OCI-LY3 (cell line): ENCODE measurements around the gene AP3B2.
"Not testable (repeated sequence)": the region's sequence is repeated elsewhere in the genome, so short reads cannot be mapped to it uniquely, and the experiment has no call there.

ENCODE experiments used
- H2AFZ ChIP-seq: fragments of 200-600, 300-600 bp; shearing (Covaris generic); 2 replicates; pipeline ENCODE4 v1.6.0; 2014; ENCODE audit warnings: antibody characterized with exemption, low read depth, low read length
- H3K27ac ChIP-seq: fragments of 200-600, 300-600 bp; sonication (generic); 2 replicates; pipeline ENCODE4 v1.5.1; 2014; ENCODE audit warnings: mild to moderate bottlenecking, low read length, moderate library complexity, mixed read lengths
- H3K27me3 ChIP-seq: fragments of 200-600, 300-600 bp; sonication (generic); 2 replicates; pipeline ENCODE4 v1.6.1; 2014; ENCODE audit warnings: low read depth, low read length, mixed read lengths
- H3K36me3 ChIP-seq: fragments of 200-600, 300-600 bp; sonication (generic); replicated peaks from 2 replicates; pipeline ENCODE3; 2014; ENCODE audit warnings: low read depth, low read length, mixed read lengths
- H3K4me1 ChIP-seq: fragments of 300-600, 200-600 bp; sonication (generic); 2 replicates; pipeline ENCODE4 v1.6.1; 2014; ENCODE audit warnings: low read length, mixed read lengths
- H3K4me2 ChIP-seq: fragments of 200-600, 300-600 bp; sonication (generic); 2 replicates; pipeline ENCODE4 v1.6.1; 2014; ENCODE audit warnings: low read length, mixed read lengths
- H3K4me3 ChIP-seq: fragments of 300-600, 200-600 bp; sonication (generic); 2 replicates; pipeline ENCODE4 v1.5.1; 2014; ENCODE audit warnings: antibody characterized with exemption, mild to moderate bottlenecking, low read length, moderate library complexity
- H3K79me2 ChIP-seq: fragments of 300-600, 200-600 bp; shearing (Covaris generic); 2 replicates; pipeline ENCODE4 v1.6.1; 2014; ENCODE audit warnings: mild to moderate bottlenecking, low read length, mixed read lengths
- H3K9ac ChIP-seq: fragments of 300-600, 200-600 bp; shearing (Covaris generic); 2 replicates; pipeline ENCODE4 v1.6.0; 2014; ENCODE audit warnings: mild to moderate bottlenecking, low read length, moderate library complexity
- H3K9me3 ChIP-seq: fragments of 200-600, 300-600 bp; shearing (Covaris generic); 2 replicates; pipeline ENCODE4 v1.6.1; 2014; ENCODE audit warnings: low read length, mixed read lengths; ENCODE audit not compliant: insufficient read depth
- H4K20me1 ChIP-seq: fragments of 200-600, 300-600 bp; sonication (generic); 2 replicates; pipeline ENCODE4 v1.6.1; 2016; ENCODE audit warnings: low read length, mixed read lengths; ENCODE audit not compliant: insufficient read depth
- EZH2phosphoT487 ChIP-seq: fragments of 200-600 bp; shearing (Covaris generic); IDR thresholded peaks from 2 replicates; pipeline ENCODE4 v1.6.1; 2018; ENCODE audit warnings: antibody characterized with exemption, mixed run types, low read depth
- TF ChIP-seq, protein P1 (sequence below): fragments of 200-600, 300-600 bp; sonication (generic); IDR thresholded peaks from 2 replicates; pipeline ENCODE4 v1.5.1; 2014; ENCODE audit warnings: antibody characterized with exemption, low read length, low read depth

The AP3B2 gene

DNA sequence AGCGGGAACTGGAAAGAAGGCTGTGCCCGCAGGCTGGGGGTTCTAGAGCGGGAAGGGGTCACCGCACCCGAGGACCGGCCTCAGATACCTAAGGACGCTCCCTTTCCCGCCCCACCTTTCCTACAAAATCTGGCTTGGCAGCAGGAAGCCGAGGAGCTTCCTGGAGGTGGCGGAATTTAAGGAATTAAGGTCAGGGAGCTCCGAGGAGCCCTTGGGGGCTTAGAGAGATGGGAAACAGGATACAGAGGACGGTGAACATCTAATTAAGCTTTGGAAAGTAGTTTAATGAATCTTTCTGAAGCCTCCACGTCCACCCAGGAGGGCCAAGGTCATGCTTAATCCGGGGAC, 507 bp upstream of the AP3B2 start:
- TF ChIP-seq, protein P1, sequence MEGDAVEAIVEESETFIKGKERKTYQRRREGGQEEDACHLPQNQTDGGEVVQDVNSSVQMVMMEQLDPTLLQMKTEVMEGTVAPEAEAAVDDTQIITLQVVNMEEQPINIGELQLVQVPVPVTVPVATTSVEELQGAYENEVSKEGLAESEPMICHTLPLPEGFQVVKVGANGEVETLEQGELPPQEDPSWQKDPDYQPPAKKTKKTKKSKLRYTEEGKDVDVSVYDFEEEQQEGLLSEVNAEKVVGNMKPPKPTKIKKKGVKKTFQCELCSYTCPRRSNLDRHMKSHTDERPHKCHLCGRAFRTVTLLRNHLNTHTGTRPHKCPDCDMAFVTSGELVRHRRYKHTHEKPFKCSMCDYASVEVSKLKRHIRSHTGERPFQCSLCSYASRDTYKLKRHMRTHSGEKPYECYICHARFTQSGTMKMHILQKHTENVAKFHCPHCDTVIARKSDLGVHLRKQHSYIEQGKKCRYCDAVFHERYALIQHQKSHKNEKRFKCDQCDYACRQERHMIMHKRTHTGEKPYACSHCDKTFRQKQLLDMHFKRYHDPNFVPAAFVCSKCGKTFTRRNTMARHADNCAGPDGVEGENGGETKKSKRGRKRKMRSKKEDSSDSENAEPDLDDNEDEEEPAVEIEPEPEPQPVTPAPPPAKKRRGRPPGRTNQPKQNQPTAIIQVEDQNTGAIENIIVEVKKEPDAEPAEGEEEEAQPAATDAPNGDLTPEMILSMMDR, result no peak
- no peak for TF ChIP-seq EZH2phosphoT487
- H3K4me2 ChIP-seq, result peak overlapping the region; percentile 87
- no peak overlapping the region for H2AFZ ChIP-seq
- peak overlapping the region; percentile 92 for H3K4me3 ChIP-seq
- H3K27me3 ChIP-seq, result no peaks in the 10 kb centered on the region
- H3K27ac ChIP-seq, result no peak overlapping the region
- no peaks in the 10 kb centered on the region for H3K9me3 ChIP-seq
- no peaks in the 10 kb centered on the region for H3K36me3 ChIP-seq
- H3K4me1 ChIP-seq, result peaks cover 18% of the 10 kb centered on the region
- H3K79me2 ChIP-seq, result no peaks in the 10 kb centered on the region
- no peaks in the 10 kb centered on the region; the same call in 1 of the 2 replicates for H4K20me1 ChIP-seq
- H3K9ac ChIP-seq, result no peak overlapping the region

DNA sequence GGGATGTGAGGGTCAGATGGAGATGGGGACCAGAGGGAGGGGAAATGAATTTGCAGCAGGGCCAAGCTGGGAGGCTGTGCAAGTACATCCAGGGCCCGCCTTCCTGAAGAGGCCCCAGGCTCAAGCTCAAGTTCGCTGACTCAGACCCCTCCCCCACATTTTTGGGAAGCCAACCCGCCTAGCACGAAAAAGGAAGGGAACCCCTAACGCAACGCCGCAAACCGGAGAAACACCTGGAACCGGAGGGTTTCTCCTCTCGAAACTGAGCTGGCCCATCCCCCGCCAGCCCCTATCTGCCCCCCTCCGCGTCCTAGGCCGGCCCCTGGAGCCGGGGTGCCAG, 624 bp downstream of the AP3B2 start:
- Histone ChIP-seq H3K27me3 (no peaks in the 10 kb centered on the region), H2AFZ (peak overlapping the region; percentile 47; the same call in 1 of the 2 replicates), H3K9ac (peak overlapping the region; percentile 49; the same call in 1 of the 2 replicates), H3K4me1 (peaks cover 18% of the 10 kb centered on the region), H4K20me1 (no peaks in the 10 kb centered on the region; the same call in 1 of the 2 replicates), H3K27ac (no peak overlapping the region), H3K9me3 (no peaks in the 10 kb centered on the region), H3K4me3 (peak overlapping the region; percentile 92), H3K36me3 (no peaks in the 10 kb centered on the region), H3K4me2 (peak overlapping the region; percentile 81), H3K79me2 (no peaks in the 10 kb centered on the region)
- TF ChIP-seq EZH2phosphoT487, result no peak
- TF ChIP-seq, protein P1, result no peak

DNA sequence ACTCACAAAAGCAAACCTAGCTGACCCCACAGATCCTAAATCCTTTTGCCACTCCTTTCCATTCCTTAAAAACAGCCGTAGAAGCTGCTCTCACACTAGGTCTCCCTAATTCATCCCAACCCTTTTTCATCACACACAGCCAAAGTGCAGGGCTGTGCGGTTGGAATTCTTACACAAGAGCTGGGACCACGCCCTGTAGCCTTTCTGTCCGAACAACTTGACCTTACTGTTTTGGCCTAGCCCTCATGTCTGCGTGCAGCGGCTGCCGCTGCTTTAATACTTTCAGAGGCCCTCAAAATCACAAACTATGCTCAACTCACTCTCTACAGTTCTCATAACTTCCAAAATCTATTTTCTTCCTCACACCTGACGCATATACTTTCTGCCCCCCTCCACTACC, 3.8 kb downstream of the AP3B2 start:
- not testable (repeated sequence) for H3K4me2 ChIP-seq, H3K9ac ChIP-seq, H3K27ac ChIP-seq, H3K27me3 ChIP-seq, H3K4me1 ChIP-seq, H3K79me2 ChIP-seq, H3K4me3 ChIP-seq, H2AFZ ChIP-seq, H4K20me1 ChIP-seq, H3K36me3 ChIP-seq, H3K9me3 ChIP-seq

DNA sequence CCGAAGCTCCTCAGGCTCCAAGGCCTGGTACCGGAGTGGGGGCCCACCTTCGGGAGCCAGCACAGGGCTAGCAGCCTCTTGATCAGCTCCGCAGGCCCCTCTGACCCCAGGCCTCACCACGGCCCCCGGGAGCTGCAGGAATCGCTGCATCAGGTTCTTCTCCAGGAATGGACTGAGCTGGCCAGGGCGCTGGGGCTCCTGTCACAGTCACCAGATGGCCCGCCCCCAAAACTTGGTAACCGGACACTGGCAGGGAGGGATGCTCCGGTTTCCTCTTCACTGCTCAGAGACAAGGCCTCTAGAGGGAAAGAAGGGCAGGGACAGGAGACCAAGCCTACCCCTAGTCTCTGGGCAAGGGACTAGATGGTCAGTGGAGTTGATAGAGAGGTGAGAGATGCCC, 9.9 kb downstream of the AP3B2 start:
- Histone ChIP-seq H3K79me2 (no peaks in the 10 kb centered on the region), H3K27ac (no peak overlapping the region), H3K27me3 (no peaks in the 10 kb centered on the region), H3K4me1 (no peaks in the 10 kb centered on the region), H3K36me3 (no peaks in the 10 kb centered on the region), H4K20me1 (no peaks in the 10 kb centered on the region), H3K4me3 (no peak overlapping the region), H3K9me3 (no peaks in the 10 kb centered on the region), H3K9ac (no peak overlapping the region), H2AFZ (no peak overlapping the region), H3K4me2 (no peak overlapping the region)
- TF ChIP-seq EZH2phosphoT487, result no peak
- TF ChIP-seq, protein P1, result no peak
